ENCODE results near the gene DOK4.

DOK4 gene

GRCh38 chr16:57518922-57519321, 32.6 kb upstream of the DOK4 start:
- DNase-seq = no peak

- DNase-seq = no peak
Observed at GRCh38 chr16:57518520-57518919, 32.2 kb upstream of the DOK4 start.

- DNase-seq = no peak
Observed at GRCh38 chr16:57517397-57518367, 31.4 kb upstream of the DOK4 start.

- no peak for DNase-seq
Observed at GRCh38 chr16:57516773-57517172, 30.5 kb upstream of the DOK4 start.

- DNase-seq = no peak
Observed at GRCh38 chr16:57516176-57516725, 30.0 kb upstream of the DOK4 start.

- DNase-seq = no peak
Observed at GRCh38 chr16:57514791-57515600, 28.7 kb upstream of the DOK4 start.

- no peak for DNase-seq
Observed at GRCh38 chr16:57514371-57514770, 28.1 kb upstream of the DOK4 start.

GRCh38 chr16:57513371-57514102, 27.2 kb upstream of the DOK4 start:
- no peak for DNase-seq

GRCh38 chr16:57512296-57513001, 26.2 kb upstream of the DOK4 start:
- DNase-seq = no peak

- DNase-seq = no peak
Observed at GRCh38 chr16:57510016-57510871, 24.0 kb upstream of the DOK4 start.

GRCh38 chr16:57509231-57509923, 23.1 kb upstream of the DOK4 start:
- DNase-seq = no peak

- DNase-seq = no peak
Observed at GRCh38 chr16:57508035-57508425, 21.7 kb upstream of the DOK4 start.

- no peak for DNase-seq
Observed at GRCh38 chr16:57507136-57508034, 21.1 kb upstream of the DOK4 start.

- DNase-seq = no peak
Observed at GRCh38 chr16:57505169-57505568, 18.9 kb upstream of the DOK4 start.

GRCh38 chr16:57504491-57504890, 18.2 kb upstream of the DOK4 start:
- no peak for DNase-seq

GRCh38 chr16:57504001-57504400, 17.7 kb upstream of the DOK4 start:
- DNase-seq = no peak

- DNase-seq = no peak
Observed at GRCh38 chr16:57503366-57503765, 17.1 kb upstream of the DOK4 start.

- peak in 1 of 2 experiments; percentile 5 for DNase-seq
Observed at GRCh38 chr16:57502048-57502775, 15.9 kb upstream of the DOK4 start.

GRCh38 chr16:57501492-57501891, 15.2 kb upstream of the DOK4 start:
- no peak for DNase-seq
